Skin epidermis (tissue), 12 donors: ENCODE data around the gene TBC1D10B.

Source experiments
- H3K27ac ChIP-seq, 21 experiments: fragments of 200-600 bp; sonication (generic) in 11 of 21; one replicate each; pipeline ENCODE4 v1.5.0; 2020; ENCODE audit warnings: mild to moderate bottlenecking in 3 of 21, inconsistent platforms in 2 of 21, moderate library complexity in 2 of 21
- H3K4me3 ChIP-seq, 7 experiments: fragments of 200-600 bp; sonication (generic) in 2 of 7; one replicate each; pipeline ENCODE4 v1.5.0; 2020; ENCODE audit warnings: inconsistent platforms in 2 of 7, mild to moderate bottlenecking in 2 of 7, moderate library complexity in 1 of 7

Gene TBC1D10B

GRCh38 chr16:30370456-30371247 lies at the start of gene TBC1D10B:
TBC1D10B (minus strand) TSS chr16:30370494; CDS start chr16:30370183, 311 bp downstream.
- H3K4me3 ChIP-seq, result peak within 1 kb of the TSS; percentile 67 to 93 (median 90)
- peak within 1 kb of the TSS; percentile 61 to 94 (median 87) for H3K27ac ChIP-seq

- Histone ChIP-seq H3K4me3 (peak overlapping the region; percentile 33 to 73 (median 57)), H3K27ac (peak overlapping the region in 20 of 21 experiments; percentile 14 to 91 (median 80))
Measured at GRCh38 chr16:30418350-30419181, 48.3 kb upstream of the TBC1D10B start.

- peak overlapping the region in 20 of 21 experiments; percentile 40 to 91 (median 80) for H3K27ac ChIP-seq
- peak overlapping the region; percentile 33 to 73 (median 57) for H3K4me3 ChIP-seq
Measured at GRCh38 chr16:30417529-30418349, 47.4 kb upstream of the TBC1D10B start.

- peak overlapping the region in 17 of 21 experiments; percentile 40 to 91 (median 80) for H3K27ac ChIP-seq
- H3K4me3 ChIP-seq, result peak overlapping the region; percentile 33 to 73 (median 57)
Measured at GRCh38 chr16:30416624-30417528, 46.6 kb upstream of the TBC1D10B start.

- no peak overlapping the region for H3K4me3 ChIP-seq
- no peak overlapping the region for H3K27ac ChIP-seq
Measured at GRCh38 chr16:30416047-30416603, 45.8 kb upstream of the TBC1D10B start.

GRCh38 chr16:30414159-30414558 lies 43.9 kb upstream of the TBC1D10B start:
- no peak overlapping the region for H3K27ac ChIP-seq

GRCh38 chr16:30413112-30413806 lies 43.0 kb upstream of the TBC1D10B start:
- Histone ChIP-seq H3K4me3 (no peak overlapping the region), H3K27ac (no peak overlapping the region)

More at GRCh38 chr16:30414159-30414558, 43.9 kb upstream of the TBC1D10B start:
- H3K4me3 ChIP-seq, result no peak overlapping the region

- Histone ChIP-seq H3K4me3 (no peak overlapping the region), H3K27ac (peak overlapping the region in 2 of 21 experiments; percentile 43 to 48)
Measured at GRCh38 chr16:30409125-30410060, 39.1 kb upstream of the TBC1D10B start.

- Histone ChIP-seq H3K27ac (peak overlapping the region; percentile 9 to 90 (median 79)), H3K4me3 (peak overlapping the region; percentile 50 to 76 (median 68))
Measured at GRCh38 chr16:30407804-30408534, 37.7 kb upstream of the TBC1D10B start.

GRCh38 chr16:30407102-30407803 lies 37.0 kb upstream of the TBC1D10B start, which contains the start of gene ZNF771:
ZNF771 (plus strand) TSS chr16:30407606; CDS start chr16:30408054, 448 bp downstream.
- Histone ChIP-seq H3K4me3 (peak within 1 kb of the TSS; percentile 50 to 76 (median 68)), H3K27ac (peak within 1 kb of the TSS; percentile 9 to 90 (median 79))

- Histone ChIP-seq H3K27ac (peak overlapping the region in 17 of 21 experiments; percentile 46 to 90 (median 82)), H3K4me3 (peak overlapping the region; percentile 50 to 76 (median 68))
Measured at GRCh38 chr16:30406795-30407101, 36.5 kb upstream of the TBC1D10B start.

GRCh38 chr16:30401768-30402425 lies 31.6 kb upstream of the TBC1D10B start:
- H3K27ac ChIP-seq, result no peak overlapping the region

GRCh38 chr16:30399435-30400186 lies 29.3 kb upstream of the TBC1D10B start:
- Histone ChIP-seq H3K4me3 (peak overlapping the region; percentile 45 to 71 (median 63)), H3K27ac (peak overlapping the region in 20 of 21 experiments; percentile 67 to 94 (median 84))

More at GRCh38 chr16:30401768-30402425, 31.6 kb upstream of the TBC1D10B start:
- H3K4me3 ChIP-seq, result no peak overlapping the region
